Raji (cell line): Measurements from ENCODE around the gene MRPL55.

Source experiments
- POLR2A ChIP-seq: IDR thresholded peaks from 2 replicates; pipeline ENCODE4 v1.6.1; 2011; ENCODE audit warnings: low read depth, low read length, control low read depth; ENCODE audit not compliant: insufficient read depth

The MRPL55 gene

DNA sequence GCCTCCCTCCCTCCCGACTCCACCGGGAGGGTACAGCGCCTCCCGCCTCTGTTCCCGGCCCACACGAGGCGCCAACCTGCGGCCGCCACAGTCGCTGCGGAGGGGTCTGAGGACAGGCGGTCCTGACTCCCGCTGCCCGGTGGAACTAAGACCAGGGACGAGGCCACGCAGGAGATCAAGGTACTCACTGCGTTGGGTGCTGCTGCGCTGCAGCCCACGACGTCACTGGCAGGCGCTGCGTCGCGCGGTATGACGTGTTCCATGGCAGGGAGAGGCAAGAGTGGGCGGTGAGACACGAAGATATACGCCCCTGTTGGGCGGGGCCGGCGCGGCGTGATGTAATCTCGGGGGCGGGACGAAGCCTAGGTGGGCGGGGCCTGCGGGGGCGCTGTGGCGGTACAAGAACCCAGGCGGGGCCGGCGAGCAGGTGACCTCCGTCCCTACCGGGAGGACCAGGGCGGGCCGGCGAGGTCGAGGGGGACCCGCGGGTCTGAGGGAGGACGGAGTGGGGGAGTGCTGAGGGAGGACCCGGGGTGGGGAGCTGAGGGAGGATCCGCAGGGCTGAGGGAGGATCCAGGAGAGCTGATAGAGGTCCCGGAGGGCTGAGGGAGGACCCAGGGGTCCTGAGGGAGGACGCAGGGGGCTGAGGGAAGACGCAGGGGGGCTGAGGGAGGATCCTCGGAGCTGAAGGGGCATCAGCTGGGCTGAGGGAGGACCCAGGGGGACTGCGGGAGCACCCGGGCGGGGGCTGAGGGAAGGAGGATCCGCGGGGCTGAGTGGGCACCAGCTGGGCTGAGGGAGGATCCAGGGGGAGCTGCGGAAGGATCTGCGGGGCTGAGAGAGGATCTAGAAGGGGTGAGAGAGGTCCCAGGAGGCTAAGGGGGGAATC lies at the start of gene MRPL55:
Gene MRPL55, minus strand, starts transcription at position 227 of the 889 bp plus-strand sequence. CDS start 1,039 bp downstream, outside the sequence.
- TF ChIP-seq POLR2A, result peak; percentile 99

- no peak for TF ChIP-seq POLR2A
Measured at GRCh38 chr1:228158151-228159007, 49.3 kb upstream of the MRPL55 start.

DNA sequence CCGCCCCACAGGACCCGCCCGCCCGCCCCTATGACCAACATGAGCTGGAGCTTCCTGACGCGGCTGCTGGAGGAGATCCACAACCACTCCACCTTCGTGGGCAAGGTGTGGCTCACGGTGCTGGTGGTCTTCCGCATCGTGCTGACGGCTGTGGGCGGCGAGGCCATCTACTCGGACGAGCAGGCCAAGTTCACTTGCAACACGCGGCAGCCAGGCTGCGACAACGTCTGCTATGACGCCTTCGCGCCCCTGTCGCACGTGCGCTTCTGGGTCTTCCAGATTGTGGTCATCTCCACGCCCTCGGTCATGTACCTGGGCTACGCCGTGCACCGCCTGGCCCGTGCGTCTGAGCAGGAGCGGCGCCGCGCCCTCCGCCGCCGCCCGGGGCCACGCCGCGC lies 48.6 kb upstream of the MRPL55 start:
- TF ChIP-seq POLR2A, result no peak

DNA sequence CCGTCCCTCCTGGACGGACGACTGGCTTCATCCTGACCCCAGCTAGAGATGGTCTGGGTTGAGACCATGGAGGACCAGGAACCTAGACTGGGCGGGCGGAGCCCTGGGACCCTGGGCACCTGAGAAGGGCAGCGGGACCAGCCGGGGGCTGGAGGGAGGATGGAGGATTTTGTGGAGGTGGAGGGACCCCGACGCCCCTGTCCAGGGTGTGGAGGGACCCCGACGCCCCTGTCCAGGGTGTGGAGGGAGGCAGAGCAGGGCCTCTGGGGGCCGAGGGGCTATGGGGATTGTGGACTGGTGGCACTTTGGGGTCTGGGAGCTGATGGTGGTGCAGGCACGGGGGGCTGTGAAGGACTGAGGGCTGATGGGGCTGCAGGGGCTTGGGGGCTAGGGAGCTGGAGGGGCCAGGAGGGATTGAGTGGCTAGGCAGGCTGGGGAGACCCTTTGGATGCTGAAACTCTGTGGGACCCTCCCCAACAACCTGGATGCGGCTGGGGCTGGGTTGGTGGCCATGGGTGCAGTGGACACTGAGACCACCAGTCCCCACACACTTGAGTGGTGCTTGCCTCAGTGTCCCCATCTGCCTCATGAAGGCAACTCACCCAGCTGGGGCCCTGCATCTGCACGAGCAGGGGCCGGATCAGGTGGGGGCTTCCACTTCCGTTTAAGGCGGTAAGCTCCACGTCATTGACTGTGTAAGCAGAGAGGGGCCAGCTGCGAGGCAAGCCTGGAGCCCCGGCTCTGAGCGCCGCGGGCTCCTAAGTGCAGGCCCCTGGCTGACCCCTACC lies 48.0 kb upstream of the MRPL55 start:
- TF ChIP-seq POLR2A, result no peak

- no peak for TF ChIP-seq POLR2A
Measured at GRCh38 chr1:228156515-228156881, 47.4 kb upstream of the MRPL55 start.

DNA sequence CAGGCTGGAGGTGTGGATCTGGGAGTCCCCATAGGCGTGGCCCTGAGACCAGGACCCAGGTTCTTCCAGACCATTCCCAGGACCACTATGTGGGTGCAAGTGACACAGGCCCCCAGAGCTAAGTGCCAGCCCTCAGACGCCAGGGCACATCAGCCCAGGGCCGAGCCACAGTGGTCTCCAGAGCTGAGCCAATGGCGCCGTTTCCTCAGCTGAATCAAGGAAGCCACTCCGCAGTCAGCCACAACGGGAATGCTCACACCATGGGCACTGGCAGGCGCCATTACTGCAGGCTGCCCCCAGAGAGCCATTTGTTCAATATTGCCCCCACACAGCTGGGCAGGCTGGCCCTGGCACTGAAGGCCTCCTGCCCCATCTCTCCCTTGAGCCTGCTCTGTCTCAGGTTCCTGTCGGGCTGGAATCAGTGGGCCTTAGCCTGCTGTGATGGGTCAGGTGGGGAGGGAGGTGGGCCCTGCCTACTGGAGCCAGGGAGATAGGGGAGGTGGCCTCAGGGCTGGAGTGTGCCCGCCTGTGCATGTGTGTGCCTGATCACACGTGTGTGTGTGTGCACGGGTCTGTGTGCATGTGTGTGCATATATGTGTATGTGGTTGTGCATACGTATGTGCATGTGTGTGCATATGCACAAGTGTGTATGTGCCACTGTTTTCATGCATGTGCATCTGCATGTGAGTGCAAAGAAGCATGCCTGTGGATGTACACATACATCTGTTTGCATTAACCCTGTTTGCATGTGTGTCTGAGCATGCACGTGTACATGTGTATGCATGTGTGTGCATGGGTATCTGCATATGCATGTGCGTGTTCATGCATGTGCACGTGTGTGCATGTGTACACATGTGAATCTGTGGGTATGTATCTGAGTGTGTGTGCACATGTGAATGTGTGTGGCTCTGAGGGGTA lies 46.8 kb upstream of the MRPL55 start:
- TF ChIP-seq POLR2A, result no peak

- TF ChIP-seq POLR2A, result no peak
Measured at GRCh38 chr1:228154670-228155571, 45.8 kb upstream of the MRPL55 start.

GRCh38 chr1:228154021-228154669 lies 45.0 kb upstream of the MRPL55 start:
- TF ChIP-seq POLR2A, result no peak

DNA sequence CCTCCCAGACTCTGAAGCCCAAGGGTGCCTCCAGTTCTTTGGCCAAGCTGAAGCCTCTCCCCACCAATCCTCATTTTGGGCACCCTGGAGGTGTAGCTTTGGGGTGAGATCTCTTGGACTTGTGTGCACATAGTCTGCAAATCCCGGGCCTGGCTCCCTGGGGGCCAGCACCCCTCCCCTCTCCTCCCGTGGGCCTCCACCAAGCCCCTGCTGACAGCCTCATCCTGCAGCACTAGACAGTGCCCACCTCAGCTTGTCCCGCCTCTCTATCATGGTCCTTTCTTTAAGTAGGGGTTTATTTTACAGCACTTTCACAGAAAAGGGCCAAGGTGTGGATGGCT lies 43.8 kb upstream of the MRPL55 start:
- TF ChIP-seq POLR2A, result no peak

- no peak for TF ChIP-seq POLR2A
Measured at GRCh38 chr1:228152097-228152917, 43.2 kb upstream of the MRPL55 start.

DNA sequence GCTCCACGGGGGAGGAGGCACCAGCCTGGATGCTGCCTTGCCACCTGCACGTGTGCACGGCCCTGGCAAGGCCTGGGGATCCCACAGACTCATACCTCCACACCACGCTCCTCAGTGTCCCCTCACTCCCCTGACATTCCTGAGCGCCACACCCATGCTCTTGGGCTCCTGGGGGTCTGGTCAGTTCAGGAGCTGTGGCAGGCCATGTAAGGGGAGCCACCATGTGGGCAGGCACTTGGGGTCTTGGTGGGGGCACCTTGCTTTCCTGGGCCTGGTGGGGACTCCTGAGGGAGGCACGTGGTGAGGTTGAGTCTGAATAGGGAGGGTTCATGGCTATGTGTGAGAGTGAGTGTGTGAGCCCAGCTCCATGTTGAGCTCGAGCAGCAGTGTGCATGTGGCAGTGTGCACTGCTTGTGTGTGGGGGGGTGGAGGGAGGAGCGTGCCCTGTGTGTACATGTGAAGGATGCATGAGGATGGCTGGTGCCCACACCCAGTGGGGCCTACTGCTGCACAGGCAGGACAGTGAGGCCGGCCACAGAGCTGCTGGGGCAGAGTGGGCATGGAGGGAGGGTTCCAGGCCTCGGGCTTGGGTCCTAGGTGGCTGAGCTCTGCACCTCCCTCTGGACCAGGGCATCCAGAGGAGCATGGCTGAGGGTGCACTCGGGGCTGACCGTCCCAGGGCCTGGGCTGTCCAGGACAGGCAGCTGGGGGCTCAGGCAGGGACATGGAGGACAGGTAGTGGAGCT lies 42.3 kb upstream of the MRPL55 start:
- no peak for TF ChIP-seq POLR2A
